SU-DHL-6 (cell line): ENCODE data around the gene COMMD7.

Experiments
- H2AFZ ChIP-seq: fragments of 200-600 bp; sonication (generic); 2 replicates; pipeline ENCODE4 v1.6.1; 2014; ENCODE audit warnings: low read depth, mild to moderate bottlenecking, moderate library complexity, mixed read lengths, antibody characterized with exemption, low read length; ENCODE audit not compliant: severe bottlenecking
- H3F3A ChIP-seq: fragments of 200-600 bp; shearing (Covaris generic); 2 replicates; pipeline ENCODE4 v1.6.0; 2016; ENCODE audit warnings: antibody characterized with exemption, mild to moderate bottlenecking; ENCODE audit not compliant: insufficient read depth
- H3K27ac ChIP-seq: fragments of 200-600 bp; sonication (generic); 2 replicates; pipeline ENCODE4 v1.5.1; 2016; ENCODE audit warnings: low read depth, mild to moderate bottlenecking, low read length, moderate library complexity, mixed read lengths
- H3K27me3 ChIP-seq: fragments of 200-600 bp; sonication (generic), shearing (Covaris generic); 2 replicates; pipeline ENCODE4 v1.6.0; 2014; ENCODE audit warnings: mild to moderate bottlenecking, low read length
- H3K36me3 ChIP-seq: fragments of 200-600 bp; sonication (generic); 2 replicates; pipeline ENCODE4 v1.6.1; 2014; ENCODE audit warnings: mild to moderate bottlenecking, low read length, mixed read lengths
- H3K4me2 ChIP-seq: fragments of 300-600, 200-600 bp; shearing (Covaris generic), sonication (generic); 2 replicates; pipeline ENCODE4 v1.6.0; 2014; ENCODE audit warnings: low read length, low read depth, mild to moderate bottlenecking; ENCODE audit not compliant: poor library complexity, severe bottlenecking
- H3K4me3 ChIP-seq: fragments of 200-600 bp; sonication (generic); 2 replicates; pipeline ENCODE4 v1.5.1; 2014; ENCODE audit warnings: antibody characterized with exemption, low read length, mild to moderate bottlenecking, mixed read lengths; ENCODE audit not compliant: insufficient read depth, poor library complexity, severe bottlenecking
- H3K79me2 ChIP-seq: fragments of 200-600 bp; sonication (generic); 2 replicates; pipeline ENCODE4 v1.6.1; 2014; ENCODE audit warnings: mild to moderate bottlenecking, low read length, moderate library complexity; ENCODE audit not compliant: insufficient read depth
- H3K9ac ChIP-seq: fragments of 200-600 bp; sonication (generic); 2 replicates; pipeline ENCODE4 v1.7.0; 2014; ENCODE audit warnings: mild to moderate bottlenecking, low read length
- H3K9me2 ChIP-seq: fragments of 200-600 bp; sonication (generic); replicated peaks from 2 replicates; pipeline ENCODE4 v1.6.1; 2014; ENCODE audit warnings: low read length; ENCODE audit not compliant: insufficient read depth
- H3K9me3 ChIP-seq: fragments of 200-600 bp; sonication (generic); 2 replicates; pipeline ENCODE4 v1.6.1; 2014; ENCODE audit warnings: low read length, mixed read lengths; ENCODE audit not compliant: insufficient read depth
- H4K20me1 ChIP-seq: fragments of 200-600 bp; sonication (generic); 2 replicates; pipeline ENCODE4 v1.6.1; 2014; ENCODE audit warnings: low read depth, mild to moderate bottlenecking, antibody characterized with exemption, low read length, moderate library complexity, mixed read lengths
- EZH2phosphoT487 ChIP-seq: fragments of 200-600 bp; sonication (generic), shearing (Covaris generic); conservative IDR thresholded peaks from 2 replicates; pipeline ENCODE4 v1.6.1; 2018; ENCODE audit warnings: mild to moderate bottlenecking, antibody characterized with exemption, low read length, moderate library complexity, mixed read lengths
- TF ChIP-seq, protein P1 (sequence below): fragments of 200-600 bp; sonication (generic); IDR thresholded peaks from one replicate; pipeline ENCODE4 v1.5.1; 2017; ENCODE audit warnings: antibody characterized with exemption, mild to moderate bottlenecking, low read length, moderate library complexity; ENCODE audit not compliant: insufficient read depth, poor library complexity, severe bottlenecking

The COMMD7 gene

GRCh38 chr20:32667027-32667426 lies 76.2 kb downstream of the COMMD7 start:
- H3F3A ChIP-seq, result peaks cover 19% of the 10 kb centered on the region
- no peaks in the 10 kb centered on the region for H4K20me1 ChIP-seq
- H2AFZ ChIP-seq, result no peak overlapping the region
- H3K27ac ChIP-seq, result 0 out of 2 replicates have a peak overlapping the region, but pooled peaks have one; percentile 18
- H3K4me2 ChIP-seq, result no peak overlapping the region
- H3K4me3 ChIP-seq, result no peak overlapping the region
- H3K9me2 ChIP-seq, result no peaks in the 10 kb centered on the region
- TF ChIP-seq, protein P1, sequence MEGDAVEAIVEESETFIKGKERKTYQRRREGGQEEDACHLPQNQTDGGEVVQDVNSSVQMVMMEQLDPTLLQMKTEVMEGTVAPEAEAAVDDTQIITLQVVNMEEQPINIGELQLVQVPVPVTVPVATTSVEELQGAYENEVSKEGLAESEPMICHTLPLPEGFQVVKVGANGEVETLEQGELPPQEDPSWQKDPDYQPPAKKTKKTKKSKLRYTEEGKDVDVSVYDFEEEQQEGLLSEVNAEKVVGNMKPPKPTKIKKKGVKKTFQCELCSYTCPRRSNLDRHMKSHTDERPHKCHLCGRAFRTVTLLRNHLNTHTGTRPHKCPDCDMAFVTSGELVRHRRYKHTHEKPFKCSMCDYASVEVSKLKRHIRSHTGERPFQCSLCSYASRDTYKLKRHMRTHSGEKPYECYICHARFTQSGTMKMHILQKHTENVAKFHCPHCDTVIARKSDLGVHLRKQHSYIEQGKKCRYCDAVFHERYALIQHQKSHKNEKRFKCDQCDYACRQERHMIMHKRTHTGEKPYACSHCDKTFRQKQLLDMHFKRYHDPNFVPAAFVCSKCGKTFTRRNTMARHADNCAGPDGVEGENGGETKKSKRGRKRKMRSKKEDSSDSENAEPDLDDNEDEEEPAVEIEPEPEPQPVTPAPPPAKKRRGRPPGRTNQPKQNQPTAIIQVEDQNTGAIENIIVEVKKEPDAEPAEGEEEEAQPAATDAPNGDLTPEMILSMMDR, result no peak
- no peak for TF ChIP-seq EZH2phosphoT487
- H3K27me3 ChIP-seq, result no peaks in the 10 kb centered on the region
- H3K36me3 ChIP-seq, result no peaks in the 10 kb centered on the region
- H3K9ac ChIP-seq, result no peak overlapping the region
- H3K79me2 ChIP-seq, result no peaks in the 10 kb centered on the region
- no peaks in the 10 kb centered on the region for H3K9me3 ChIP-seq

- Histone ChIP-seq H3F3A (peaks cover 6% of the 10 kb centered on the region; the same call in 1 of the 2 replicates), H3K36me3 (no peaks in the 10 kb centered on the region), H3K4me3 (no peak overlapping the region), H3K9me2 (no peaks in the 10 kb centered on the region), H4K20me1 (no peaks in the 10 kb centered on the region), H3K4me2 (no peak overlapping the region), H3K9me3 (no peaks in the 10 kb centered on the region), H3K79me2 (no peaks in the 10 kb centered on the region), H3K27ac (no peak overlapping the region), H3K9ac (no peak overlapping the region), H2AFZ (no peak overlapping the region), H3K27me3 (no peaks in the 10 kb centered on the region)
- TF ChIP-seq, protein P1, result no peak
- no peak for TF ChIP-seq EZH2phosphoT487
These were observed 78.5 kb downstream of the COMMD7 start for GRCh38 chr20:32664678-32665159.

- no peak overlapping the region for H3K9ac ChIP-seq
- H3K9me2 ChIP-seq, result no peaks in the 10 kb centered on the region
- no peaks in the 10 kb centered on the region for H4K20me1 ChIP-seq
- H3F3A ChIP-seq, result 0 out of 2 replicates have a peak, but pooled peaks cover under 1% of the 10 kb centered on the region
- TF ChIP-seq, protein P1, result no peak
- no peak for TF ChIP-seq EZH2phosphoT487
- no peak overlapping the region for H3K4me3 ChIP-seq
- H3K9me3 ChIP-seq, result no peaks in the 10 kb centered on the region
- H2AFZ ChIP-seq, result no peak overlapping the region
- H3K27me3 ChIP-seq, result no peaks in the 10 kb centered on the region
- no peaks in the 10 kb centered on the region for H3K36me3 ChIP-seq
- no peaks in the 10 kb centered on the region for H3K79me2 ChIP-seq
- no peak overlapping the region for H3K27ac ChIP-seq
- H3K4me2 ChIP-seq, result no peak overlapping the region
These were observed 79.1 kb downstream of the COMMD7 start for GRCh38 chr20:32664012-32664677.
